ENCODE data around the gene TMEM151A. TPM values are rescaled to one million over a fixed set of nuclear protein-coding genes. Genes with fewer than 3 reads are reported as not detected.
"Not testable (repeated sequence)": the region's sequence is repeated elsewhere in the genome, so short reads cannot be mapped to it uniquely, and the experiment has no call there.

Gene TMEM151A
- total RNA-seq, 1 experiment from 2014 or later = 0.42 TPM

GRCh38 chr11:66275396-66275795 lies 16.3 kb upstream of the TMEM151A start:
- no peak for DNase-seq
- peaks cover 3% of the 10 kb centered on the region; the same call in 1 of the 2 replicates for H3K27me3 ChIP-seq (ENCODE audit: control insufficient read depth, insufficient read depth, low read length)
- peaks cover 23% of the 10 kb centered on the region for H3K36me3 ChIP-seq (replicated peaks; ENCODE audit: control insufficient read depth, insufficient read depth, low read length)
- no peak overlapping the region for H3K4me3 ChIP-seq (ENCODE audit: insufficient read depth, low read depth, low read length)

- Histone ChIP-seq H3K27me3 (ENCODE audit: control insufficient read depth, insufficient read depth, low read length) (peaks cover 3% of the 10 kb centered on the region; the same call in 1 of the 2 replicates), H3K36me3 (replicated peaks; ENCODE audit: control insufficient read depth, insufficient read depth, low read length) (peaks cover 23% of the 10 kb centered on the region), H3K4me3 (ENCODE audit: insufficient read depth, low read depth, low read length) (no peak overlapping the region)
- no peak for DNase-seq
These were observed 15.6 kb upstream of the TMEM151A start for GRCh38 chr11:66275984-66276612.

GRCh38 chr11:66276619-66277018 lies 15.1 kb upstream of the TMEM151A start:
- not testable (repeated sequence) for H3K4me3 ChIP-seq (ENCODE audit: insufficient read depth, low read depth, low read length); DNase-seq; H3K27me3 ChIP-seq (ENCODE audit: control insufficient read depth, insufficient read depth, low read length)
- H3K36me3 ChIP-seq (replicated peaks; ENCODE audit: control insufficient read depth, insufficient read depth, low read length) = peaks cover 23% of the 10 kb centered on the region

- DNase-seq; H3K27me3 ChIP-seq (ENCODE audit: control insufficient read depth, insufficient read depth, low read length); H3K4me3 ChIP-seq (ENCODE audit: insufficient read depth, low read depth, low read length): not testable (repeated sequence)
- H3K36me3 ChIP-seq (replicated peaks; ENCODE audit: control insufficient read depth, insufficient read depth, low read length) = peaks cover 20% of the 10 kb centered on the region
These were observed 14.6 kb upstream of the TMEM151A start for GRCh38 chr11:66277064-66277463.

GRCh38 chr11:66277471-66278362 lies 14.0 kb upstream of the TMEM151A start, which contains the start of gene CNIH2:
CNIH2 (plus strand) TSS chr11:66278175; CDS start chr11:66278457, 282 bp downstream.
- Histone ChIP-seq H3K4me3 (ENCODE audit: insufficient read depth, low read depth, low read length) (peak within 1 kb of the TSS; percentile 50), H3K36me3 (replicated peaks; ENCODE audit: control insufficient read depth, insufficient read depth, low read length) (peaks cover 15% of the 10 kb centered on the region), H3K27me3 (ENCODE audit: control insufficient read depth, insufficient read depth, low read length) (peaks cover 3% of the 10 kb centered on the region; the same call in 1 of the 2 replicates)
- DNase-seq = peak; percentile 98

GRCh38 chr11:66278363-66279091 lies 13.2 kb upstream of the TMEM151A start:
- H3K4me3 ChIP-seq (ENCODE audit: insufficient read depth, low read depth, low read length) = peak overlapping the region; percentile 46

GRCh38 chr11:66279092-66279734 lies 12.5 kb upstream of the TMEM151A start:
- Histone ChIP-seq H3K4me3 (ENCODE audit: insufficient read depth, low read depth, low read length) (peak overlapping the region; percentile 16; the same call in 1 of the 2 replicates), H3K27me3 (ENCODE audit: control insufficient read depth, insufficient read depth, low read length) (peaks cover 3% of the 10 kb centered on the region; the same call in 1 of the 2 replicates), H3K36me3 (replicated peaks; ENCODE audit: control insufficient read depth, insufficient read depth, low read length) (peaks cover 4% of the 10 kb centered on the region)
- peak; percentile 78 for DNase-seq

More at GRCh38 chr11:66278363-66279091, 13.2 kb upstream of the TMEM151A start:
- peaks cover 9% of the 10 kb centered on the region for H3K36me3 ChIP-seq (replicated peaks; ENCODE audit: control insufficient read depth, insufficient read depth, low read length)
- H3K27me3 ChIP-seq (ENCODE audit: control insufficient read depth, insufficient read depth, low read length) = peaks cover 3% of the 10 kb centered on the region; the same call in 1 of the 2 replicates
- DNase-seq = peak; percentile 86

- H3K4me3 ChIP-seq (ENCODE audit: insufficient read depth, low read depth, low read length) = no peak overlapping the region
- DNase-seq = peak; percentile 67
- H3K27me3 ChIP-seq (ENCODE audit: control insufficient read depth, insufficient read depth, low read length) = peaks cover 3% of the 10 kb centered on the region; the same call in 1 of the 2 replicates
These were observed 11.3 kb upstream of the TMEM151A start for GRCh38 chr11:66280428-66280827.

GRCh38 chr11:66281001-66281400 lies 10.7 kb upstream of the TMEM151A start:
- H3K4me3 ChIP-seq (ENCODE audit: insufficient read depth, low read depth, low read length) = no peak overlapping the region
- peak; percentile 54 for DNase-seq
- peaks cover 3% of the 10 kb centered on the region; the same call in 1 of the 2 replicates for H3K27me3 ChIP-seq (ENCODE audit: control insufficient read depth, insufficient read depth, low read length)
- peaks cover 7% of the 10 kb centered on the region for H3K36me3 ChIP-seq (replicated peaks; ENCODE audit: control insufficient read depth, insufficient read depth, low read length)

More at GRCh38 chr11:66280428-66280827, 11.3 kb upstream of the TMEM151A start:
- peaks cover 3% of the 10 kb centered on the region for H3K36me3 ChIP-seq (replicated peaks; ENCODE audit: control insufficient read depth, insufficient read depth, low read length)

- Histone ChIP-seq H3K4me3 (ENCODE audit: insufficient read depth, low read depth, low read length) (no peak overlapping the region), H3K36me3 (replicated peaks; ENCODE audit: control insufficient read depth, insufficient read depth, low read length) (peaks cover 6% of the 10 kb centered on the region), H3K27me3 (ENCODE audit: control insufficient read depth, insufficient read depth, low read length) (peaks cover 3% of the 10 kb centered on the region; the same call in 1 of the 2 replicates)
- DNase-seq = no peak
These were observed 9.8 kb upstream of the TMEM151A start for GRCh38 chr11:66281776-66282467.

- Histone ChIP-seq H3K27me3 (ENCODE audit: control insufficient read depth, insufficient read depth, low read length) (peaks cover 3% of the 10 kb centered on the region; the same call in 1 of the 2 replicates), H3K4me3 (ENCODE audit: insufficient read depth, low read depth, low read length) (no peak overlapping the region)
- DNase-seq = peak; percentile 99
These were observed 8.9 kb upstream of the TMEM151A start for GRCh38 chr11:66282468-66283455.

GRCh38 chr11:66283461-66284105 lies 8.1 kb upstream of the TMEM151A start:
- peak; percentile 76 for DNase-seq
- Histone ChIP-seq H3K4me3 (ENCODE audit: insufficient read depth, low read depth, low read length) (no peak overlapping the region), H3K36me3 (replicated peaks; ENCODE audit: control insufficient read depth, insufficient read depth, low read length) (peaks cover 6% of the 10 kb centered on the region), H3K27me3 (ENCODE audit: control insufficient read depth, insufficient read depth, low read length) (peaks cover 3% of the 10 kb centered on the region; the same call in 1 of the 2 replicates)

More at GRCh38 chr11:66282468-66283455, 8.9 kb upstream of the TMEM151A start:
- H3K36me3 ChIP-seq (replicated peaks; ENCODE audit: control insufficient read depth, insufficient read depth, low read length) = peaks cover 6% of the 10 kb centered on the region
